Pulmonary artery endothelial cell (primary cell): ENCODE results near the gene FCN3. TPM values are rescaled to one million over a fixed set of nuclear protein-coding genes. Genes with fewer than 3 reads are reported as not detected.
A peak's percentile ranks its signal among the peaks of the same experiment; 100 is the strongest.
"Not testable (repeated sequence)": the region's sequence is repeated elsewhere in the genome, so short reads cannot be mapped to it uniquely, and the experiment has no call there.

Experiments used
- DNase-seq: peaks from one replicate; pipeline ENCODE4 v3.0.0-alpha.2; 2011; ENCODE audit warnings: low read depth, low spot score
- total RNA-seq: library from RNA; depleted of rRNA; stranded (reverse); fragments of >200 nt; gene quantifications from 2 replicates; pipeline ENCODE4 v1.2.3, GENCODE V29; 2014

FCN3 gene
- total RNA-seq, 1 donor from 2014 or later = 0.07 TPM

DNA sequence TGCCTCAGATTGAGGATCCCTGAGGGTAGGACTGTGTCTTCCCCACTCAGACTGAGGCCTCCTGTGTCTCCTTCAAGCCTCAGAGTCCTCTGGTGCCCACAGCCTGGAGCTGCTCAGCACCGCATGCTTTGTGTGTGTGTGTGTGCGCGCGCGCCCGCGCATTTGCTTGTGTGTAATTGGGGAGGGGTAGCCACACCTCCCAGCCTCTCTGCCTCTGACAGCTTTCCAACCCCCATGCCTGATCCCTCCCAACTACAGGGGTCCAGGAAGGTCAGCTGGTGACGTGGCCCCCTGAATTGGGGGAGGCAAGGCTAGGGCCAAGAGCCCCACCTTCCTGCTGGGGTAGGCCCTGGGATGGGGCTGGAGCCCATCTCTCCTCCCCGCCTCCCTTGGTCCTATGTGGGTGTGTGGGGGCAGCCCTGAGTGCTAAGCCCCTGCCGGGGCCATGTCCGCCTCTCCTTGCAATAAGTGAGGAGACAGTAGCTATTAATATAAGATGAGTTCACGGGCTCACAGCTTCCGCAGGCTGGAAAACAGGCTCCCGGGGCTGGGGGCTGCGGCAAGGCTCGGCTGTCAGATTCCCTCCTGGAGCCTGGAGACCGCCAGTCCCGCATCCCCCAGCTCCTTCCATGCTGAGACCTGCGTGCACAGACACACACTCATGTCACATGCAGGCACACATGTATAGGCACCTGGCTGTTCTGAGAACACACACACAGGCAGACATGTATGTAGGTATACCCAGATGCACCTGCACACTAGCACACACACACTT is 24.8 kb upstream of the FCN3 start:
- no peak for DNase-seq

DNA sequence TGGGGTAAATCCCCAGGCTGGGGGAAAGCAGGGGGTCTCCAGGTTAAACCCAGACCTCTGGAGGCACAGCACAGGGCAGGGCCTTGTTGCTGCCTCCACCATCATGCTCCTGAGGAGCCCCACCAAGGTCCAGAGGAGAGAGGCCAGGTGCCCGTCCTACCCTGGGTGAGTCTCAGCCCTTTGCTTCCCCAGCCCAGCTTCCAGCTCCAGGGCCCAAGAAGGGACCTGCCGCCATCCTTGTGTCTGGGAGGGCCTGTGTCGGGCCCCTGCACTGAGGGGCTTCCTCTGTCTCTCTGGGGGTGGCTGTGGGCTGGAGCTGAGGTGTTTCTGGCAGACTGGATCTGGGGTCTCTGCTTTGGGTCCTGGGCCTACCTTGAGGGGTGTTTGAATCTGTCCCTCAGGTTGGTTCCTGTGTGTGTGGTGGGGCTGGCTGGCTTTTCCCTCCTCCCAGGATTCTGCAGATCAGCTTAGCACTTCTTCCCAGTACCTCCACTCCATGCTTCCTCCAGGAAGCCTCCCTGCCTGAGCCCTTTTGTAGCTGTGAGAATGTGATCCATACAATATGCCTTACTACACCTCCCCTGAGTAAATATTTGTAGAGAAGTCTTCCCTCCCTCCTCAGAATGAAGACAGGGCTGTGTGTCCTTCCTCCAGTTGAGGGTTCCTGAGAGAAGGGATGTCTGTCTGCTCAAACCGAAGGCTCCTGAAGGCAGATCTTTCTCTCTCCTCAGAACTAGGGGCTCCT is 24.0 kb upstream of the FCN3 start:
- DNase-seq = no peak

- no peak for DNase-seq
Measured at GRCh38 chr1:27397749-27398148, 23.1 kb upstream of the FCN3 start.

- no peak for DNase-seq
Measured at GRCh38 chr1:27397110-27397509, 22.5 kb upstream of the FCN3 start.

GRCh38 chr1:27395441-27396195 is 21.0 kb upstream of the FCN3 start:
- DNase-seq = no peak

DNA sequence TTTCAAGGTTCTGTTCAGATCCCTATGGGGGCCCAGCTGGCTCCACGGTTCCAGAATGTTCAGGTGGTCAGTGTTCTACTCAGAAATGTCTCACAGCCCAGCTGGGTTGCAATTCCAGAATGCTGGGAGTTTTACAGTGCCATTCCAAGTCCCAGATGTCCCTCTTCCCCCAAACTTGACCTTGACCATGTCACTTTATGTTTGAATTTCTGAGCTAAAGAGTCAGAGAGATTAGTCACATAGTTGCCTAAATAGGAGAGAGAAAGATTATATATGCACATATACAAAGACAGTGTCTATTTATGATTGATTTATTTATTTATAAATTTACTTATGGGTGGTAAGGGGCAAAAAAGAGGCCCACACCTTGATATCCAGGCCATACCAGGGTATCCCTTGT is 20.3 kb upstream of the FCN3 start:
- no peak for DNase-seq

DNA sequence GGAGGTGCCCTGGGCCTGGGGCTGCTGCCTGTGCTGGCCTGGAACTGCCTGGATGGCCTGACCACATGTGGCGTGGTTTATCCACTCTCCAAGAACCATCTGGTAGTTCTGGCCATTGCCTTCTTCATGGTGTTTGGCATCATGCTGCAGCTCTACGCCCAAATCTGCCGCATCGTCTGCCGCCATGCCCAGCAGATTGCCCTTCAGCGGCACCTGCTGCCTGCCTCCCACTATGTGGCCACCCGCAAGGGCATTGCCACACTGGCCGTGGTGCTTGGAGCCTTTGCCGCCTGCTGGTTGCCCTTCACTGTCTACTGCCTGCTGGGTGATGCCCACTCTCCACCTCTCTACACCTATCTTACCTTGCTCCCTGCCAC is 19.6 kb upstream of the FCN3 start:
- DNase-seq = no peak

DNA sequence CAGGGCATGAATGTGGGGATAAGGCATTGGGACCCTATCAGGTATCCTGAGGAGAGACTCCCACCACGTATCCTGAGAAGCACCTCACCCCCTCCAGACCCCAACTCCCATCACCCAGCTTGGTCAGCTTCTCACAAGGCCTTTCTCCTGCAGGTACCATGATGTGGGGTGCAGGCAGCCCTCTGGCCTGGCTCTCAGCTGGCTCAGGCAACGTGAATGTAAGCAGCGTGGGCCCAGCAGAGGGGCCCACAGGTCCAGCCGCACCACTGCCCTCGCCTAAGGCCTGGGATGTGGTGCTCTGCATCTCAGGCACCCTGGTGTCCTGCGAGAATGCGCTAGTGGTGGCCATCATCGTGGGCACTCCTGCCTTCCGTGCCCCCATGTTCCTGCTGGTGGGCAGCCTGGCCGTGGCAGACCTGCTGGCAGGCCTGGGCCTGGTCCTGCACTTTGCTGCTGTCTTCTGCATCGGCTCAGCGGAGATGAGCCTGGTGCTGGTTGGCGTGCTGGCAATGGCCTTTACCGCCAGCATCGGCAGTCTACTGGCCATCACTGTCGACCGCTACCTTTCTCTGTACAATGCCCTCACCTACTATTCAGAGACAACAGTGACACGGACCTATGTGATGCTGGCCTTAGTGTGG is 19.1 kb upstream of the FCN3 start:
- DNase-seq = no peak

GRCh38 chr1:27392778-27393635 is 18.4 kb upstream of the FCN3 start:
- DNase-seq = no peak

GRCh38 chr1:27392096-27392777 is 17.6 kb upstream of the FCN3 start, which contains the start of gene GPR3:
GPR3 (plus strand) TSS chr1:27392622; CDS start chr1:27393799, 1,177 bp downstream.
- peak; percentile 56 for DNase-seq

DNA sequence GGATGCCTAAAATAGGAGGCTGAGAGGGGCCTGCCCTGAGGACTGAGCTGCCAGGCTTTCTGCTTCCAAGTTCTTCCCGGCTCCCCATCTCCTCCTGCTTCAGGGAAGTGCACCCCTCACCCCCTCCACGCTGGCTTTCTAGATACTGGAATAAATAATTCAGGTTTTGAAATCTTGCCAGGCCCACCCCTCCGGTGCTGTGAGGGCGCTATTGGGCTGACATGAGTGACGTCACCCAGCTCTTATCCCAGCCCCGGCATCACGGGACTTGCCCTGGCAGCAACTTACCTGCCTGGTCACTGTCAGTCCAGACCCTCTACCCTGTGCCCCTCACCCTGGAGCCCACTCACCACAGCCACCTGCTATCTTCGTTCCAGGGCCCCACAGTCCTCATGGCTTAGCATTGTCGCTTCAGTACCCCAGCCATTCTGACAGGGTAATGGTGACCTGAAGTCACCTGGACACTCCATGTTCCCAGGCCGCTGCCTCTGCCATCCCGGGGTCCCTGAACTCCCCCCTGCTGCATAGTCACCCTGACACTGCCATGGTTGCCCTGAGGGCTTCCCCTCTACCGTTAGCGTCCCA is 17.0 kb upstream of the FCN3 start:
- DNase-seq = no peak

DNA sequence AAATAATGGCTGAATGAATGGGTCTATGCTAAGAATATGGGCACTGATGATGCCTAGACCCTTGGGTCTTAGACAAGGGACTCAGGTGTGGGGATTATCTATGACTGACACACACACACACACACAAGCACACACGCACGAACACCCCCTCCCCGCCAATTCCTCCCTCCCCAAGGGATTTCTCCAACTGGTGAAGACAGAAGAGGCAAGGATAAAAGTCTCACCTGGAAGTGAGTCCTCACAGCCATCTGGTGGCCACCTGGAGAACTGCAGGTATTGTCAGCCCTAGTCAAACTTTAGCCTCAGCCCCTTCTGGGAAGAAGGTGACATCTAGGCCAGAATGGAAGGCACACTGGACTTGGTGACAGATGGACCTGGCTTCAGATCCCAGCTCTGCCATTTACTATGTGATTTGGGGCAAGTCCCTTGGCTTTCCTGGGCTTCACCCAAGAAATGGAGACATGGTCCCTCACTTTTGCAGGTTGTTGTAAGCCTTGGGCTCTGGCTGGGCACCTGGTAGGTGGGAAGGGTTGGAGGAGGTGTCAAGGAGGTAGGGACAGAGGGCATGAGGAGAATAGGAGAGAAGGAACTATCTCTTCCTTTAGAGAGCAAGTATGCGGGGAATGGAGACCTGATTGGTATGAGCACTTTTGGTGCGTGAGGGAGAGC is 13.8 kb upstream of the FCN3 start:
- DNase-seq = no peak

DNA sequence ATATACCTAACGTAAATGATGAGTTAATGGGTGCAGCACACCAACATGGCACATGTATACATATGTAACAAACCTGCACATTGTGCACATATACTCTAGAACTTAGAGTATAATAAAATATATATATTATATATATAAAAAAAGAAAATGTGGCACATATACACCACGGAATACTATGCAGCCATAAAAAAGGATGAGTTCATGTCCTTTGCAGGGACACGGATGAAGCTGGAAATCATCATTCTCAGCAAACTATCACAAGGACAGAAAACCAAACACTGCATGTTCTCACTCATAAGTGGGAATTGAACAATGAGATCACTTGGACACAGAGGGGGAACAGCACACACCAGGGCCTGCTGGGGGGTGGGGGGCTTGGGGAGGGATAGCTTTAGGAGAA is 10.2 kb upstream of the FCN3 start:
- DNase-seq = not testable (repeated sequence)

- DNase-seq = no peak
Measured at GRCh38 chr1:27383661-27384060, 9.0 kb upstream of the FCN3 start.

GRCh38 chr1:27383039-27383605 is 8.5 kb upstream of the FCN3 start, which contains the start of gene CD164L2:
CD164L2 (minus strand) TSS chr1:27383333; CDS start chr1:27383239, 94 bp downstream.
- DNase-seq = no peak

GRCh38 chr1:27381969-27382762 is 7.5 kb upstream of the FCN3 start:
- no peak for DNase-seq

- no peak for DNase-seq
Measured at GRCh38 chr1:27380766-27381733, 6.4 kb upstream of the FCN3 start.
